Activated CD8-positive, alpha-beta memory T cell treated with anti-CD3 and anti-CD28 coated beads, Interleukin-2, amount 10 ng/mL, durations not matched to agents 7 days and 5 days (primary cell): Measurements from ENCODE around the gene RNF217. TPM values are rescaled to one million over a fixed set of nuclear protein-coding genes. Genes with fewer than 3 reads are reported as not detected.

Experiments
- ATAC-seq: fragments of 150-1000 bp; cut with Tn5 transposase; one replicate; pipeline ENCODE4 v1.10.0; 2021; ENCODE audit warnings: moderate library complexity
- CTCF ChIA-PET: fragments of 350-600 bp; sonication (Branson Sonifier 250); formaldehyde crosslinking; loops from one replicate; lab custom pipeline; 2021; ENCODE audit warnings: antibody characterized with exemption; lab: Charles Lee
- DNase-seq: peaks from one replicate; pipeline ENCODE4 v3.0.0-alpha.2; 2020
- H3K27ac Mint-ChIP-seq: one replicate; pipeline ENCODE4 v1.8.0; 2021; ENCODE audit warnings: mild to moderate bottlenecking, mixed read lengths
- H3K27me3 Mint-ChIP-seq: one replicate; pipeline ENCODE4 v1.8.0; 2021; ENCODE audit warnings: mixed read lengths
- H3K36me3 Mint-ChIP-seq: one replicate; pipeline ENCODE4 v1.8.0; 2021; ENCODE audit warnings: mild to moderate bottlenecking, mixed read lengths
- H3K4me1 Mint-ChIP-seq: one replicate; pipeline ENCODE4 v1.8.0; 2021; ENCODE audit warnings: mixed read lengths
- H3K4me3 Mint-ChIP-seq: one replicate; pipeline ENCODE4 v1.8.0; 2021; ENCODE audit warnings: mild to moderate bottlenecking, moderate library complexity, mixed read lengths
- H3K9me3 Mint-ChIP-seq: one replicate; pipeline ENCODE4 v1.8.0; 2022; ENCODE audit warnings: low read depth, mixed read lengths
- total RNA-seq, 2 experiments: library from RNA; stranded (reverse); gene quantifications; one replicate each; pipeline ENCODE4 v1.2.3, GENCODE V29; 2021

RNF217 gene
- total RNA-seq, 2 experiments from 2014 or later = 0.70 TPM; not detected in 1

- DNase-seq (no peak), ATAC-seq (no peak)
- Mint-ChIP-seq H3K4me3 (no peak overlapping the region), H3K4me1 (no peaks in the 10 kb centered on the region), H3K36me3 (no peaks in the 10 kb centered on the region), H3K27ac (no peak overlapping the region), H3K27me3 (no peaks in the 10 kb centered on the region), H3K9me3 (no peaks in the 10 kb centered on the region)
- CTCF ChIA-PET = no interaction called here
Observed at GRCh38 chr6:124987291-124987690, 25.1 kb downstream of the RNF217 start.

GRCh38 chr6:124987999-124988591, 25.9 kb downstream of the RNF217 start:
- Mint-ChIP-seq H3K9me3 (no peaks in the 10 kb centered on the region), H3K27ac (no peak overlapping the region), H3K27me3 (no peaks in the 10 kb centered on the region), H3K36me3 (no peaks in the 10 kb centered on the region), H3K4me1 (no peaks in the 10 kb centered on the region), H3K4me3 (no peak overlapping the region)
- DNase-seq (no peak), ATAC-seq (no peak)
- CTCF ChIA-PET = no interaction called here

GRCh38 chr6:124989136-124989983, 27.1 kb downstream of the RNF217 start:
- no peak for ATAC-seq
- Mint-ChIP-seq H3K27me3 (no peaks in the 10 kb centered on the region), H3K9me3 (no peaks in the 10 kb centered on the region), H3K4me3 (no peak overlapping the region), H3K27ac (no peak overlapping the region), H3K4me1 (no peaks in the 10 kb centered on the region), H3K36me3 (no peaks in the 10 kb centered on the region)
- CTCF ChIA-PET = no interaction called here
- no peak for DNase-seq

- CTCF ChIA-PET = no interaction called here
- H3K4me3 Mint-ChIP-seq = no peak overlapping the region
- H3K27ac Mint-ChIP-seq = no peak overlapping the region
- H3K9me3 Mint-ChIP-seq = no peaks in the 10 kb centered on the region
- ATAC-seq (no peak), DNase-seq (no peak)
- no peaks in the 10 kb centered on the region for H3K4me1 Mint-ChIP-seq
- no peaks in the 10 kb centered on the region for H3K27me3 Mint-ChIP-seq
- H3K36me3 Mint-ChIP-seq = no peaks in the 10 kb centered on the region
Observed at GRCh38 chr6:124990988-124991387, 28.8 kb downstream of the RNF217 start.

GRCh38 chr6:124991764-124992295, 29.6 kb downstream of the RNF217 start:
- Mint-ChIP-seq H3K27me3 (no peaks in the 10 kb centered on the region), H3K9me3 (no peaks in the 10 kb centered on the region), H3K36me3 (no peaks in the 10 kb centered on the region), H3K4me3 (no peak overlapping the region), H3K27ac (no peak overlapping the region), H3K4me1 (no peaks in the 10 kb centered on the region)
- DNase-seq = no peak
- CTCF ChIA-PET = no interaction called here
- ATAC-seq = no peak

- Mint-ChIP-seq H3K27me3 (no peaks in the 10 kb centered on the region), H3K9me3 (no peaks in the 10 kb centered on the region), H3K27ac (no peak overlapping the region), H3K4me3 (no peak overlapping the region), H3K36me3 (no peaks in the 10 kb centered on the region), H3K4me1 (no peaks in the 10 kb centered on the region)
- ATAC-seq (no peak), DNase-seq (no peak)
- CTCF ChIA-PET = no interaction called here
Observed at GRCh38 chr6:124993327-124993726, 31.1 kb downstream of the RNF217 start.

GRCh38 chr6:124994648-124995047, 32.4 kb downstream of the RNF217 start:
- no peaks in the 10 kb centered on the region for H3K9me3 Mint-ChIP-seq
- H3K27ac Mint-ChIP-seq = no peak overlapping the region

GRCh38 chr6:124995131-124995530, 32.9 kb downstream of the RNF217 start:
- H3K27ac Mint-ChIP-seq = no peak overlapping the region
- DNase-seq (no peak), ATAC-seq (no peak)
- no peaks in the 10 kb centered on the region for H3K9me3 Mint-ChIP-seq
- no peaks in the 10 kb centered on the region for H3K4me1 Mint-ChIP-seq
- no peaks in the 10 kb centered on the region for H3K27me3 Mint-ChIP-seq
- H3K36me3 Mint-ChIP-seq = no peaks in the 10 kb centered on the region
- CTCF ChIA-PET = no interaction called here
- no peak overlapping the region for H3K4me3 Mint-ChIP-seq

More at GRCh38 chr6:124994648-124995047, 32.4 kb downstream of the RNF217 start:
- DNase-seq (no peak), ATAC-seq (no peak)
- CTCF ChIA-PET = no interaction called here
- no peak overlapping the region for H3K4me3 Mint-ChIP-seq
- H3K36me3 Mint-ChIP-seq = no peaks in the 10 kb centered on the region
- H3K4me1 Mint-ChIP-seq = no peaks in the 10 kb centered on the region
- H3K27me3 Mint-ChIP-seq = no peaks in the 10 kb centered on the region

- no peaks in the 10 kb centered on the region for H3K27me3 Mint-ChIP-seq
- ATAC-seq (no peak), DNase-seq (no peak)
- no peak overlapping the region for H3K4me3 Mint-ChIP-seq
- no peaks in the 10 kb centered on the region for H3K9me3 Mint-ChIP-seq
- CTCF ChIA-PET = no interaction called here
- no peaks in the 10 kb centered on the region for H3K4me1 Mint-ChIP-seq
- no peaks in the 10 kb centered on the region for H3K36me3 Mint-ChIP-seq
- H3K27ac Mint-ChIP-seq = no peak overlapping the region
Observed at GRCh38 chr6:124995645-124996325, 33.5 kb downstream of the RNF217 start.

- no peak for DNase-seq
- CTCF ChIA-PET = no interaction called here
- ATAC-seq = no peak
- no peaks in the 10 kb centered on the region for H3K36me3 Mint-ChIP-seq
- H3K4me3 Mint-ChIP-seq = no peak overlapping the region
- H3K4me1 Mint-ChIP-seq = no peaks in the 10 kb centered on the region
- H3K9me3 Mint-ChIP-seq = no peaks in the 10 kb centered on the region
- H3K27me3 Mint-ChIP-seq = no peaks in the 10 kb centered on the region
- H3K27ac Mint-ChIP-seq = no peak overlapping the region
Observed at GRCh38 chr6:124996411-124996810, 34.2 kb downstream of the RNF217 start.

GRCh38 chr6:124997196-124997875, 35.1 kb downstream of the RNF217 start:
- no peak for ATAC-seq
- Mint-ChIP-seq H3K4me3 (no peak overlapping the region), H3K27me3 (no peaks in the 10 kb centered on the region), H3K4me1 (no peaks in the 10 kb centered on the region), H3K36me3 (no peaks in the 10 kb centered on the region), H3K9me3 (no peaks in the 10 kb centered on the region), H3K27ac (no peak overlapping the region)
- CTCF ChIA-PET = no interaction called here
- no peak for DNase-seq

GRCh38 chr6:124999105-124999764, 37.0 kb downstream of the RNF217 start:
- Mint-ChIP-seq H3K4me3 (no peak overlapping the region), H3K4me1 (no peaks in the 10 kb centered on the region), H3K27me3 (no peaks in the 10 kb centered on the region), H3K27ac (no peak overlapping the region), H3K9me3 (no peaks in the 10 kb centered on the region), H3K36me3 (no peaks in the 10 kb centered on the region)
- no peak for DNase-seq
- CTCF ChIA-PET = no interaction called here
- ATAC-seq = no peak
